Hepatic stellate cell (primary cell): ENCODE measurements around the gene HS3ST1.
"Not testable (repeated sequence)": the region's sequence is repeated elsewhere in the genome, so short reads cannot be mapped to it uniquely, and the experiment has no call there.

ENCODE experiments used
- DNase-seq: peaks from one replicate; pipeline ENCODE4 v3.0.0; 2011; ENCODE audit warnings: low spot score

HS3ST1 gene

DNA sequence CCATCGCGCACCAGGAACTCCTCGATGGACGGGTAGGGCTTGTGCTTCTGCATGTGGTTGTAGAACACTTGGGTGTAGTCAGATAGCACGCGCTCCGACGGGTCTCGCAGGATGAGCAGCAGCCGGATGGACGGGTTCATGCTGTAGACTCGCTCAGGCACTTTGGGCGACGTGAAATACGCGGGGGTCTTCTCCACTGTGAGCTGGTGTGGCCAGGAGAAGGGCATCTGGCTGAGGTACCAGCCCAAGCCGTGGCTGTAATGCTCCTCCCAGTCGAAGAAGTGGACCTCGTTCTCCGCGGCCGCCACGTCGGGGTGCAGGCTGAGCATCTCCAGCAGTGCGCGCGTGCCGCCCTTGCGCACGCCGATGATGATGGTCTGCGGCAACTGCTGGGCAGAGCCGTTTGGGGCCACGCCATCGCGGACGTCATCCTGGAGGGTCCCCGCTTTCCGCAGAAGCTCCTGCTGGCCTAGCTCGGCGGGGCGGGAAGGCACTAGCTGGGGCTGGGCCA lies 29.2 kb downstream of the HS3ST1 start:
- no peak for DNase-seq

DNA sequence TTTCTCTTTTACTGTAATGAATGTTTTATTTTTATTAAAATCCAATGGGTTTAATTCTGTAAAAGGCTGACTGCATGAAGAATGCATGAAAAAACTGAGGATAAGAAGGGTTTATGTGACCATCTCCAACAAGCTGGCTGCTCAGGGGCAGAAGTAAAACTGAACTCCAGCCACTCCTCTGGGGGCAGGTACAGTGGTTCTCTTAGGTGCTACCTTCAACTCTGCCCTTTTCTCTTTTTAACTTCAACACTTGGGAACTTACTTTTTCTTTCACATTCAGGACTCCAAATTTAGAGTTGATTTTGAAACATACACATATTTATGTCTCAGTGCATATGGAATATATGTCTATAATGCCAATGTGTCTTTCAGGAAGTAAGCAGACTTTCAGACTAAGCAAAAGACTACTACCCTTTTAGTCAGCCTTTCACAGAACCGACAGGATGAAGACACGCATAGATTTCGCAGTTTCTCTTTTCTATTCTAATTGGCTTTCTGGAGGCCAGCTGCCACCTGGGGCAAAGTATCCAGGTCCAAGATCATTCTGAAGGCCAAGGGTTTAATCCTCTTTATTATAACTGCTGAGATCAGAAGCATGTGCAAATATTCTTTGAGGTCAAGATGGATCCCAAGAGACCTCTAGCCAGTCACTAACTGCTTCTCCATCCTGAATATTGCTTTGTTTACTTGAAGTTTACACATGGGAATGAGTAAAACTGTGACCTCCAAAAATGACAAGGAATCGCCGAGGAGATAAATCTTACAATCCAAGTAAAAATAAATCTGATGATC lies 30.7 kb downstream of the HS3ST1 start:
- no peak for DNase-seq

DNA sequence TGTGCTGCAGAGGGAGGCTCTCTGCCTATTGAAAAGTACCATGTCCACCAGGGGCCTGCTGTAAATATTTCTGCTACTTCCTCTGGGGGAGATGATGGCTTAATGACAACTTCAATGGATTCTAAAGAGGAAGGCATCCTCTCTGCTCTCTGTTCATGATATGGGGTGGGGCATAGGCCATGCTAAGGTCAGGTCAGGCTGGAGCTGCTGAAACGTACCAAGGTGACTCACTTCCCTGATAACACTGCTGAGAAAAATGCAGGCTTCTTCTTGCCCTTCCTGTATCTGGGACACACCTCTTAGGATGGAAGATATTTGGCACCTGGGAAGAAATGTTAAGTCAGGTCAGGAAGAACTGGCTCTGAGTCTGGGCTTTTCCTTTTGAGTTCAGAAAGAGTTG lies 31.5 kb downstream of the HS3ST1 start:
- no peak for DNase-seq

DNA sequence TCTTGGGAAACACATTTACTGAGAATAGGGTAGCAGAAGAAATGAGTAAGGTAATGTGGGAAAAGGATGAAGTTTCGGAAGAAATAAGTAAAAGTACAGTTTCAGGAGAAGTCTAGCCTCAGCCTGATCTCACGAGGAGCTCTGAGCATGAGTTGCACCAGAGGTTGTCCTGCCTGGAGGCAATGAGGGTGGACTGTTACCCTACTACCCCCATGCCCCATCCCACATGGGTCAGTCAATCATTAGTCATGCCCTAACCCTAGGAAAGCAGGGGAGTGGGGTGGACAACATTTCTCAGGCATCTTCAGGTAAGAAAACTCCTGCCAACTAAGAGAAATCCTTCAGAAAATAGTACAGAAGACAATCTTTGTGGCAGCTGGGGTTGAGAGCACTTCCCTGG lies 35.1 kb downstream of the HS3ST1 start:
- DNase-seq = no peak

DNA sequence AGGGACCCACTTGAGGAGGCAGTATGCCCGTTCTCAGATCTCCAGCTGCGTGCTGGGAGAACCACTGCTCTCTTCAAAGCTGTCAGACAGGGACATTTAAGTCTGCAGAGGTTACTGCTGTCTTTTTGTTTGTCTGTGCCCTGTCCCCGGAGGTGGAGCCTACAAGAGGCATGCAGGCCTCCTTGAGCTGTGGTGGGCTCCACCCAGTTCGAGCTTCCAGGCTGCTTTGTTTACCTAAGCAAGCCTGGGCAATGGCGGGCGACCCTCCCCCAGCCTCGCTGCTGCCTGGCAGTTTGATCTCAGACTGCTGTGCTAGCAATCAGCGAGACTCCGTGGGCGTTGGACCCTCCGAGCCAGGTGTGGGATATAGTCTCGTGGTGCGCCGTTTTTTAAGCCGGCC lies 44.6 kb downstream of the HS3ST1 start:
- not testable (repeated sequence) for DNase-seq

DNA sequence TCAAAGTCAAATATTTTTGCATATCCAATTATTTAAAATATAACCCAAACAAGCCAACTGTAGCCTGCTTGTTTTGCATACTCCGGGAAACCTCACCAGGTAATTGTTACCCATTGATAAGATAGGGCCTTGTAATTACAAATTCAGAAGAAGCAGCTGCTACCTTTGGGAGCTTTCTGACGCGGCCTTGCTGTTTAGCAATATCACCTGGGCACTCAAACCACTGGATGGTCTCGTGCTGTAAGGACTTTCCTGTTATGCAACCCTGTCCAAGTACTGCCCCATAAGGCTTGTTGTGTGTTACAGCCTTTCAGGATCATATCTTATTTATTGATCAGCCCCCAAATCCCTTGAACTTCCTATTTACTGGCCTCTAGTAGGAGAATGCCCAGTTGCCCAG lies 52.1 kb downstream of the HS3ST1 start:
- DNase-seq = no peak

DNA sequence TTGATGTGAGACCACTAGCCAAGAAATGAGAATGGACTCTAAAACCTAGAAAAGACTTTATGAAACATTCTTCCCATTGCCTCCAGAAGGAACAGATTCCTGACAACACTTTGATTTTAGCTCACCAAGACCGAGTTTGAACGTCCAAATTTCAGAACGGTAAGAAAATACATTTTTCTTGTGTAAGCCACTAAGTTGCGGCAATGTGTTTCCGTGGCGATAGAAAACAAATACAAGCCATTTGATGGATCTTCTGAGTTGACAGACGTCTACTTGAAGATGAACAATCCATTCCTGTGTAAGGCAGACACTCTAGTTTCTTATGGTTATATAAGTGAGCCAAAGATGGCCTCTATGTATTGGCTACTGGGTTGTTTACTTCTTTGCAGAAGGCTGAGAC lies 52.5 kb downstream of the HS3ST1 start:
- no peak for DNase-seq

DNA sequence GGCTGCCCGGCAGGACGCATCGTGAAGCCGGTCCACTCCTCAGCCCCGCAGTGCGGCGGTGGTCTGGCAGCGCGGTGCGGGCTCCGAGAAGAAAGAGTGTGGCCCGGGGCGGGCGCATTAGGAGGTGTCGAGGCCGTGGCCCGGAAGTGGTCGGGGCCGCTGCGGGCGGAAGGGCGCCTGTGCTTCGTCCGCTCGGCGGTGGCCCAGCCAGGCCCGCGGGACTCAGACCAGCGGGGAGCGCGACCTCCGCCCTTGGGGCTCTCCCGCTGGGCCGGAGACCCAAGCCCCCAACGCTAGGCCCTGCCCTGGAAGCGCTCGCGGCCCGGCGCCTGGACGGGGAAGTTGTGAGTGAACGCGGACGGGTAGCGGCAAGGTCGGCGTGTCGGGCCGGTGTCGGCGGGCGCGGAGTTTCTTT lies 60.0 kb downstream of the HS3ST1 start:
- no peak for DNase-seq

DNA sequence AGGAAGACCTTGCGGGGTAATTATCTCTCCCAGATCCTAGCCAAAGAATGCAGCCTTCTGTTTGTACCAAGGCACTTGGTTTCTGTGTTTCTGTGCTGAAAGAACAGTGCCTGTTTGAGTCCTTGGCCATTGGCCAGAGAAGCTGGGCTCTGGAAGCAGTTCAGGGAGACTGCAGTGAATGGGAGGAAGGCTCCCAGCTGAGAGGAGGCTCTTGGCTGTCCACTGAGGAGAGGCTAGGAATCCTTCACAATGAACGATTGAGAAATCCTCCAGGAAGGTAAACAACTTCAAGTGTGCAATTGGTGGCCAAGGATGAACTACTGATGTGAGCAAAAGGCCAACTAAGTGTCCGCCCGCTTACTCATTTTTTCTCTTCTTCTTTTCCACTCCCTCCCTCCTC lies 61.3 kb downstream of the HS3ST1 start:
- no peak for DNase-seq

DNA sequence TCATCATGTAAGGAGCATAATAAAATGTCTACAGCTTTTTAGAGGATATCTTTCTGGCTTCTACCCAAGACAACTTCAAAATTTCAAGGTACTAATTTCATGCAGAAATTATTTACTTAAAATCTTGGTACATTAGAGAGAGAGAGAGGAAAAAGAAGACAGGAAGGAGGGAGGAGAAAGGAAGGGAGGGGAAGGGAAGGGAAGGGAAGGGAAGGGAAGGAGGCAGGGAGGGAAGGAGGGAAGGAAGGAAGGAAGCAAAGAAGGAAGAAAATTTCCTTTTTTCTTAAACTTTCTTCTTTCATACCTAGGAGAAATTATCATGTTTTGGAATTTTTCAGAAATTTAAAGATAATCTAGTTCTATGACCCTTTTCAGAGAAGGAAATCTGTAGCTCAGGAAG lies 61.8 kb downstream of the HS3ST1 start:
- no peak for DNase-seq

DNA sequence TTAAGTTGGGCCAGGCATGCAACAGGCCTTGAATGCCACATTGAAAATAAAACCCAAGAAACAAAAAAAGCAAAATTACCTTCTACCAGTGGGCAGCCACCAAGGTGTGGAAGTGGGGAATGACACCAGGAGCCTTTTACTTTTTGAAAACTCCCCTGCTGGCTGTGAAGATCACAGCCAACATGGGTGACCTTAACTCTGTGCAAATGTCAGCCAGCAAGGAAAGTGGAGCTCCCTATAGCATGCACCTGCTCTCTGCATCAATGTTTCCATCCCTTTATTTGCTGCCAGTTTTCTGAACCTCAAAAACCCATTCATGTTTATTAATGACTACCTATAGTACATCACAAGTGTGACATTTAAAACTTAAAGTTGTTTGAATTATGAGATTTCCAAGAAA lies 63.7 kb downstream of the HS3ST1 start:
- DNase-seq = no peak

DNA sequence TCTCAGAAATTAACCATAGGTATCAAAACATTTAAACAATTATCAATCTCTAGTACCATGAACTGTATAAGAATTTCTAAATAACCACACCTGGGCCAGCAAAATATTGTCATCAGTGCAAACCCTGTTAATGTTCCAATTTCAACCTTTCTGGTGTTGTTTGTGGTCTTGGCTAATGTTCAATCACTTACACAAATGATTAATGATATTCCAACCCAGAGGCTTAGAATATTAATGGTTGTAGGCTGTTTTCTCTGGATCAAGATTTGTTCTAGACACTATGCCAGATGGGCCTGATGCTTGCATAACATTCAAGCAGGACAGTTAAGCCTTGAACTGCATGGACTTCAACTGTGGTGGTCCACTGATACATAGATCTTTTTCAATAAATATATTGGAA lies 69.1 kb downstream of the HS3ST1 start:
- DNase-seq = no peak

DNA sequence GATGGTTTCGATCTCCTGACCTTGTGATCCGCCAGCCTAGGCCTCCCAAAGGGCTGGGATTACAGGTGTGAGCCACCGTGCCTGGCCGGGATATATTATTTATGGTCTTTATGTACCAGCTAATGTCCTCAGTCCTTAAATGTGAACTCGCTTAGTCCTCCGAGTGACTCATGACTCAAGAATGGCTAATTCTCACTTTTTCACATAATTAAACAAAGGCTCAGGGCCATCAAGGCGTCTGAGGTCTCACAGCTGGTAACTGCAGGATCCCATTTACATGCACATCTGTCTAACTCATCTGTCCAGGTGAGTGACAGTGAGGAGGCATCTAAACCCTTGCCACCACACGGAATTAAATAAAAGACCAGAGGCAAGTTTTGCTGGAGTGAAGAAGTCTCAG lies 73.5 kb downstream of the HS3ST1 start:
- no peak for DNase-seq

DNA sequence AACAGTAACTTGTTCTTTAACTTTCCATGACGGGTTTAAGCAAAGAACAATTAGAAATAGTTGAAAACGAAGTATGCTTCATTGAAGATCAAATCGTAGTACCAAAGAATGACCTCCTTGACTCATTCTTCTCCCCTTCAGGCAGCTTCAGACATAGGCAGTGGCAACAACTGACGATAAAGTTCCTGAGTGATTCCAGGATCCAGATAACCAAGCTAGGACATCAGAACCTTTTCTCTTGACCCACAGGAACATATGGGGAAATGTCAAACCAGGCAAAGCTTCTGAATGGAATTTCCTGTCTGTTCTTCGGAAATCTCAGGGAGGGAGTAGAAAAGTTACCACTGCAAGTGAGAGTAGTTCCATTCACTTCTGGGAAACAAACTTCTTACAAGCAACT lies 74.2 kb downstream of the HS3ST1 start:
- DNase-seq = no peak

DNA sequence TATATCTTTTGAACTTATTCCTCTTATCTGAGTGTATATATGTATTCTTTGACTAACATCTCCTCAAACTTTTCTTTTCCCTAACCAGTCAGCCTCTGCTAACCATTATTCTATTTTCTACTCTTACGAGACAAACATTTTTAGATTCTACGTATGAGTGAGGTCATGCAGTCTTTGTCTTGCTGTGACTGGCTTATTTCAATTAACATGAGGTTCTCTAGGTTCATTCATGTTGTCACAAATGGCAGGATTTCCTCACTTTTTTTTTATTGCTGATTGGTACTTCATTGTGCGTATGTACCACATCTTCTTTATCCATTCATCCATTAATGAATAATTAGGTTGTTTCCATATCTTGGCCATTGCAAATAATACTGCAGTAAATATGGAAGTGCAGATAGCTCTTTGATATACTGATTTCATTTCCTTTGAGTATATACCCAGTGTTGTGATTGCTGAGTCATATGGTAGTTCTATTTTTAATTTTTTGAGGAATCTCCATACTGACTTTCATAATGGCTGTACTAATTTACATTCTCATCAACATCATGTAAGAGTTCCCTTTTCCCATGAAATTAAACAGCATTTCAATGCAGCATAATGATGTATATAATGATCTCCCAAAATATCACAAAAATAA lies 80.1 kb downstream of the HS3ST1 start:
- no peak for DNase-seq

DNA sequence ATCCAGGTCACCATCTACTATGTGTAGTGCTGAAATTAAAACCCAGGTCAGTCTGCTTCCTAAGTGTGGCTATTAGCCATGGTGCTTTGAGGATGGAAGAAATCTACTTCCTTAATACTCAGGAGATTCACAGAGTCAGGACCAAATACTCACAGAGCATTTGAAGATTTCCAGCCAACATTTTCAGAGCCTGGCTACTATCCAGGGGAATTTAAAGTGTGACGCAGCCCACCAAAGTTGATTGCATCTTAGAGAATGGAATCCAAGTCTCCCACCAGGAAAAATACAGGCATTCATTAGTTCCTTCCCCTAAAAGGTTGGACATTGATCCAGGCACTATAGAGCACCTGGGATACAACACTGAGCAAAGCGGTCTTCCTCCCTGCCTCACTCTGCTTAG lies 83.8 kb downstream of the HS3ST1 start:
- no peak for DNase-seq

DNA sequence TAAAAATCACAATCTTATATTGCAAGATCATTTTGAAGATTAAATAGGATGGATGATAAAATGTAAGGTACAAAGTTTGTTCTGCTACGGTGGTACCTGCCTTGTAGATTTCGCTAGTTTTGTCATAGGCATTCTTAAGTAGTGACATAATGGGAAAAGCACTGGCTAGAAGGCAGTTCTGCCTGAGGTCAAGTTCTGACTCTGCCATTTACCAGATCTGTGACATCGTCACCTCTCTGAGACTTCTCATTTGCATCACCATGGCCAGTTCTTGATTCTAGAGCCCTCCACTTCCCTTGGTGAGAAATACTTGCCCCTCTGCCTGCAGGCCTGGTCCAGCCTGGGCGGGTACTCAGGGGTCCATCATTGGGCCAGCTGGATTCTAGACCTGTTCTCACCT lies 85.2 kb downstream of the HS3ST1 start:
- no peak for DNase-seq
